Liver (tissue), 9 donors: ENCODE measurements around the gene CD81. TPM values are rescaled to one million over a fixed set of nuclear protein-coding genes. Genes with fewer than 3 reads are reported as not detected.
A peak's percentile ranks its signal among the peaks of the same experiment; 100 is the strongest.

ENCODE experiments used
- DNase-seq: peaks from one replicate; pipeline ENCODE4 v3.0.0-alpha.2; 2017; ENCODE audit warnings: low spot score
- H3K27ac ChIP-seq, 2 donors: one replicate each; pipeline ENCODE4 v1.7.0; 2013; ENCODE audit warnings: inconsistent platforms in 2 of 2, low read length in 2 of 2, control low read depth in 1 of 2, low read depth in 1 of 2, mild to moderate bottlenecking in 1 of 2
- H3K27me3 ChIP-seq, 4 donors: one replicate each; pipeline versions ENCODE4 v1.6.1 to v1.7.0; 2013; ENCODE audit warnings: low read length in 3 of 4, inconsistent platforms in 1 of 4, mild to moderate bottlenecking in 1 of 4, moderate library complexity in 1 of 4; ENCODE audit not compliant: control insufficient read depth in 4 of 4, insufficient read depth in 4 of 4
- H3K36me3 ChIP-seq, 4 donors: one replicate each; pipeline versions ENCODE4 v1.6.1 to v1.7.0; 2013; ENCODE audit warnings: low read length in 3 of 4, mild to moderate bottlenecking in 3 of 4, low read depth in 1 of 4, moderate library complexity in 1 of 4; ENCODE audit not compliant: control insufficient read depth in 4 of 4, insufficient read depth in 3 of 4
- H3K4me1 ChIP-seq, 4 donors: one replicate each; pipeline versions ENCODE4 v1.6.1 to v1.7.0; 2013; ENCODE audit warnings: low read length in 3 of 4, mild to moderate bottlenecking in 3 of 4, moderate library complexity in 1 of 4; ENCODE audit not compliant: control insufficient read depth in 4 of 4, insufficient read depth in 4 of 4
- H3K4me3 ChIP-seq, 3 donors: one replicate each; pipeline versions ENCODE4 v1.6.1 to v1.7.0; 2013; ENCODE audit warnings: low read length in 3 of 3, control low read depth in 1 of 3, low read depth in 1 of 3, mild to moderate bottlenecking in 1 of 3
- H3K9ac ChIP-seq, 2 donors: one replicate each; pipeline ENCODE4 v1.7.0; 2013; ENCODE audit warnings: low read length in 2 of 2, mild to moderate bottlenecking in 2 of 2, moderate library complexity in 2 of 2, control low read depth in 1 of 2, low read depth in 1 of 2
- H3K9me3 ChIP-seq, 4 donors: one replicate each; pipeline versions ENCODE4 v1.6.1 to v1.7.0; 2013; ENCODE audit warnings: low read length in 3 of 4; ENCODE audit not compliant: control insufficient read depth in 4 of 4
- ATF3 ChIP-seq: IDR thresholded peaks from 2 replicates; pipeline ENCODE4 v1.6.1; 2016; ENCODE audit warnings: antibody characterized with exemption
- CTCF ChIP-seq: fragments of 150-350 bp; IDR thresholded peaks from 2 replicates; pipeline ENCODE4 v1.5.1; 2017; ENCODE audit warnings: improper control_type of control experiment, low read depth, low read length; ENCODE audit not compliant: missing input control
- EGR1 ChIP-seq, 2 donors: IDR thresholded peaks; 2 replicates each; pipeline ENCODE4 v1.6.1; 2016 to 2018; ENCODE audit warnings: antibody characterized with exemption in 2 of 2, low read depth in 2 of 2
- FOXA1 ChIP-seq: IDR thresholded peaks from 2 replicates; pipeline ENCODE4 v1.6.1; 2016; ENCODE audit warnings: antibody characterized with exemption
- FOXA2 ChIP-seq: IDR thresholded peaks from 2 replicates; pipeline ENCODE4 v1.6.1; 2016; ENCODE audit warnings: antibody characterized with exemption
- GABPA ChIP-seq, 2 donors: IDR thresholded peaks in 1 of 2; conservative IDR thresholded peaks in 1 of 2; 2 replicates each; pipeline ENCODE4 v1.6.1; 2016; ENCODE audit warnings: antibody characterized with exemption in 2 of 2, mild to moderate bottlenecking in 1 of 2, moderate library complexity in 1 of 2
- HNF4A ChIP-seq, 2 donors: conservative IDR thresholded peaks; 2 replicates each; pipeline ENCODE4 v1.6.1; 2016; ENCODE audit warnings: antibody characterized with exemption in 2 of 2, mild to moderate bottlenecking in 2 of 2
- HNF4G ChIP-seq: IDR thresholded peaks from 2 replicates; pipeline ENCODE4 v1.6.1; 2016; ENCODE audit warnings: antibody characterized with exemption
- JUND ChIP-seq, 2 donors: IDR thresholded peaks; 2 replicates each; pipeline ENCODE4 v1.6.1; 2016; ENCODE audit warnings: antibody characterized with exemption in 2 of 2
- MAX ChIP-seq: IDR thresholded peaks from 2 replicates; pipeline ENCODE4 v1.6.1; 2016; ENCODE audit warnings: antibody characterized with exemption
- NR2F2 ChIP-seq: IDR thresholded peaks from 2 replicates; pipeline ENCODE4 v1.6.1; 2016; ENCODE audit warnings: antibody characterized with exemption
- RAD21 ChIP-seq, 2 donors: IDR thresholded peaks; 2 replicates each; pipeline ENCODE4 v1.6.1; 2016; ENCODE audit warnings: antibody characterized with exemption in 2 of 2, mild to moderate bottlenecking in 2 of 2
- REST ChIP-seq: IDR thresholded peaks from 2 replicates; pipeline ENCODE4 v1.6.1; 2016; ENCODE audit warnings: antibody characterized with exemption, mild to moderate bottlenecking
- RXRA ChIP-seq, 2 donors: IDR thresholded peaks; 2 replicates each; pipeline ENCODE4 v1.6.1; 2017 to 2018; ENCODE audit warnings: antibody characterized with exemption in 2 of 2, mild to moderate bottlenecking in 1 of 2
- SP1 ChIP-seq: IDR thresholded peaks from 2 replicates; pipeline ENCODE4 v1.6.1; 2018; ENCODE audit warnings: antibody characterized with exemption, mild to moderate bottlenecking
- TAF1 ChIP-seq: conservative IDR thresholded peaks from 2 replicates; pipeline ENCODE4 v1.6.1; 2016; ENCODE audit warnings: antibody characterized with exemption, mild to moderate bottlenecking
- YY1 ChIP-seq: IDR thresholded peaks from 2 replicates; pipeline ENCODE4 v1.6.1; 2016; ENCODE audit warnings: antibody characterized with exemption, mild to moderate bottlenecking
- ZBTB33 ChIP-seq: IDR thresholded peaks from 2 replicates; pipeline ENCODE4 v1.6.1; 2016; ENCODE audit warnings: antibody characterized with exemption
- WGBS: extraction: QIAGEN DNeasy Blood & Tissue Kit; methylation state at CpG from one replicate; pipeline ENCODE4 v1.1.7; 2013; 5-methylcytosine and 5-hydroxymethylcytosine counted together
- polyA plus RNA-seq, 2 donors: library from polyadenylated mRNA; stranded (reverse) in 1 of 2; unstranded in 1 of 2; fragments of 200-250 nt in 1 of 2; fragments of >200 nt in 1 of 2; fragmentation: Nextera tagmentation in 1 of 2; extraction: Ambion mirVana in 1 of 2; gene quantifications; one replicate each; pipeline versions ENCODE4 v1.2.1 to v1.2.3, GENCODE V29; 2013 to 2015
- total RNA-seq, 2 donors: library from RNA; depleted of rRNA; stranded (reverse); fragments of >200 nt; gene quantifications; one replicate each; pipeline ENCODE4 v1.2.3, GENCODE V29; 2014
- donor health status: healthy.
- donor health status: healthy.
- donor health status: healthy.
- donor health status: healthy.
- donor health status: healthy.

Gene CD81
- total and polyA plus RNA-seq, 4 donors, result 76.9 to 712 (median 164) TPM

GRCh38 chr11:2367266-2368160 lies 9.6 kb upstream of the CD81 start:
- peak in 1 of 2 donors; percentile 36 for TF ChIP-seq HNF4A (conservative IDR thresholded peaks at IDR 0.05)
- TF ChIP-seq JUND (IDR thresholded peaks at IDR 0.05), result no peak
- TF ChIP-seq HNF4G, result no peak
- TF ChIP-seq EGR1 (IDR thresholded peaks at IDR 0.05; ENCODE audit: low read depth in 2 of 2), result no peak
- no peak for TF ChIP-seq GABPA (IDR thresholded peaks at IDR 0.05 in 1 of 2, conservative IDR thresholded peaks at IDR 0.05 in 1 of 2)
- TF ChIP-seq NR2F2, result no peak
- TF ChIP-seq REST, result peak; percentile 11
- no peak for TF ChIP-seq CTCF
- no peak for TF ChIP-seq FOXA1
- TF ChIP-seq YY1, result no peak
- TF ChIP-seq ATF3, result no peak
- no peak for TF ChIP-seq SP1
- no peak for TF ChIP-seq TAF1
- TF ChIP-seq RAD21 (IDR thresholded peaks at IDR 0.05), result no peak
- TF ChIP-seq FOXA2, result peak; percentile 12
- TF ChIP-seq ZBTB33, result no peak
- TF ChIP-seq RXRA (IDR thresholded peaks at IDR 0.05), result peak; percentile 13 to 30
- no peak for TF ChIP-seq MAX
- Histone ChIP-seq H3K27me3 (no peaks in the 10 kb centered on the region), H3K4me1 (peaks cover 11 to 38% (median 26%) of the 10 kb centered on the region in 4 donors), H3K9ac (no peak overlapping the region), H3K9me3 (no peaks in the 10 kb centered on the region), H3K36me3 (no peaks in the 10 kb centered on the region), H3K27ac (no peak overlapping the region), H3K4me3 (no peak overlapping the region)
- DNase-seq, result no peak
- WGBS, result 50% methylated on average over 17 of the region's 17 CpGs
